ENCODE measurements around the gene MEGF6.

MEGF6 gene

DNA sequence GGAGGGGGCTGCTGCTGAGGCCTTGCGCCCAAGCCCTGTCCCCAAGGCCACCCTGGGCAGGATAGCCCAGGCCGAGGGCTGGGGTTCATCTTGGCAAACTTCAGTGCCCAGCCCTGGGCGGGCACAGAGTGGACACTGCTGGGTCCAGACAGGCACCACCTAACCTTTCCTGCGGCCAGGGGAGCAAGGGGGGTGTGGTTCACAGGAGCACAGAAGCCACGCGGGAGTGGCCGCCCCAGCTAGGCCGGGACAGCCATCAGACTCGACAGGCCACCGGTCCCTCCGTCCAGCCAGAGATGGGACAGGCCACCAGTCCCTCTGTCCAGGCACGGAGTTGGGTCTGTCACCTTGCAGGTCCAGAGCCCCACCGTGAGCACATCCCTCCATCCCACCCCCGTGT is 127.9 kb downstream of the MEGF6 start:
- no peak for DNase-seq (ENCODE audit: low read depth)

DNA sequence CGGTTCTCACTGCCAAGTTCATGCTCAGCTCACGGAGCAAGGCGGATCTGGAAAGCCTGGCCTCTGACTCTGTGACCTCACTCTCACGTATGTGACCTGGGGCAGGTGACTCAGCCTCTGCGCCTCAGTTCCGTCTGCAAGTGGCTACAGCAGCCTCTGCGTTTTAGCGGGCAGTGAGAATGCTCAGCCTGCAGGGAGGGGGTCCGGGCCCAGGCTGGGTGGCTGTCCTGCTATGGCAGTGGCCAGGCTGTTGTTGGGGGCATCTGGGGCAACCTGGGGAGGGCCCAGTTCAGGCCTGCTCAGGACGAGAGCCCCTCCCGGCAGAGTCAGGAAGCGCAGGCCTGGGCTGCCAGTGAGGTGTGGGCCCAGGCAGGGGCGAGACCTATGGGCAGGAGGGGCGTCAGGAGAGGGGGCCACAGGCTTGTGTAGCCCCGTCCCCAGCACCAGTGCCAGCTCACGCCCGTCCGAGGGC is 128.9 kb downstream of the MEGF6 start:
- no peak for DNase-seq (ENCODE audit: low read depth)

DNA sequence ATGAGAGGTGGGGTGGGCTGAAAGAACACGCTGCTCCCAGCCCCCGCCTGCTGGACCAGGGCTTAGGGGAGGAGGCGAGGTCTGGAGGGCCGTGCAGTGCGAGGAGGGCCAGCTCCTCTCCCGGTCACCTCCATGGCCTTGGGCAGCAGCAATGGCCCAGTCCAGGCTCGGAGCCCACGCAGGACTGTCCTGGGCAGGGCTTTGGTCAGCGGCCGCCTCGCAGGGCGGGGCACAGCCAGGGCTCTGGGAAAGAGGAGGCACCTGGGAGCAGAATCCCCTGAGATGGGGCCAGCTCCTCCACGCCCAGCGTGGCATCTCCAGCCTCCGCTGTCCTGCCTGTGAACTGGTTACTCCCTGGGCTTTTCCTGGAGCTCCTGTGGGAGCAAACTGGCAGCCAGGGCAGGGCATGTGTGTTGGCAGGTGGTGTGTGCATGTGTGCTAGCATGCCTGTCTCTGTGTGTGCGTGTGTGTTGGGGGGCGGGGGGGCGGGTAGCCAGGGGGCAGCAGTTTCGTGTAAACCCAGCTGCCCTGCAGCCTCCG is 129.4 kb downstream of the MEGF6 start:
- no peak for DNase-seq (ENCODE audit: low read depth)

GRCh38 chr1:3481046-3481445 is 130.3 kb downstream of the MEGF6 start:
- no peak for DNase-seq (ENCODE audit: low read depth)

DNA sequence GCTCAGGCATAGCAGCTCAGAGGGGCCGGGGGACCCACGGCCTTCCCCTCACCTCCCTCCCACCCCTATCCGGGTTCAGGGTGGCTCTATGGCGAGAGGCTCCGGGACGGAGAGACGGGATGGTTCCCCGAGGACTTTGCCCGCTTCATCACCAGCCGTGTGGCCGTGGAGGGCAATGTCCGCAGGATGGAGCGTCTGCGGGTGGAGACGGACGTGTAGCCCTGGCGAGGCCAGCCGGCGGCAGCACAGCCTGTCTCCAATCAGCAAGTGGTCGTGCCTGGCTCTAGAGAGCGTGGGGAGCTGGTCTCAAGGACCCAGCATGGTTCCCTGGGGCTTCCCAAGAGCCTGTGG is 131.0 kb downstream of the MEGF6 start:
- no peak for DNase-seq (ENCODE audit: low read depth)

DNA sequence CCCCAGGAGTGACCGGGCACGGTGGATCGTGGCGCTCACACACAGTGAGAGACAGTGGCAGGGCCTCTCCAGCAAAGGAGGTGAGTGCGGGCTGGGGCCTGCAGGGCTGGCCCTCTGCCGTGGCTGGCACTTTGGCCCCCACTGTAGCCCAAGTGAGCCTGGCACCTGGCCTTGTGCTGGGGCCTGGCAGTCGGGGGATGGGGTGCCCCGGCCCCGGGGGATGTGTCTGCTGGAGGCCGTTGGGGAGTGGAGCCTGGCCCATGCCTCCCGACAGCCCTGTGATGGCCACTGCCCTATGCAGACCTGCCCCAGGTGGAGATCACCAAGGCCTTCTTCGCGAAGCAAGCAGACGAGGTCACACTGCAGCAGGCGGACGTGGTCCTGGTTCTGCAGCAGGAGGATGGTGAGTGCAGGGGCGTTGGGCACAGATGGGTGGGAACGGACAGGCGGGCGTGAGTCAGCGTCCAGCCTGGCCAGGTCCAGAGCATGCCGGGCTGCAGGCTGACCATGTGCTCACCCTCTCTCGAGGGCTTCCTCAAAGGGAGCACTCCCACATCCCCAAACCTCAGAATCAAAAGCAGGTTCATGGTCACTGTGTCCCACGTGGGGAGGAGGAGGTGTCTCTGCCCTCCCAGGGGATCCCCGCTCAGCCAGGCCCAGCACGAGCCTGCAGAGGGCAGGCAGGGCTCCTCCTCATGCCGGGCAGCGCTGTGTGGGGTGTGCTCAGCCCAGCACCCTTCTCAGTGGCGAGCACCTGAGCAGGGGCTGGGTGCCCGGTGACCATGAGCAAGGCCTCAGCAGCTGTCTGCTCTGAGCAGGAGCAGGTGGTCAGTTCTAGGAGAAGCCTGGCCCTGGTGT is 131.6 kb downstream of the MEGF6 start:
- DNase-seq (ENCODE audit: low read depth) = no peak

- DNase-seq (ENCODE audit: low read depth) = no peak
These were observed 133.1 kb downstream of the MEGF6 start for GRCh38 chr1:3478187-3478586.

DNA sequence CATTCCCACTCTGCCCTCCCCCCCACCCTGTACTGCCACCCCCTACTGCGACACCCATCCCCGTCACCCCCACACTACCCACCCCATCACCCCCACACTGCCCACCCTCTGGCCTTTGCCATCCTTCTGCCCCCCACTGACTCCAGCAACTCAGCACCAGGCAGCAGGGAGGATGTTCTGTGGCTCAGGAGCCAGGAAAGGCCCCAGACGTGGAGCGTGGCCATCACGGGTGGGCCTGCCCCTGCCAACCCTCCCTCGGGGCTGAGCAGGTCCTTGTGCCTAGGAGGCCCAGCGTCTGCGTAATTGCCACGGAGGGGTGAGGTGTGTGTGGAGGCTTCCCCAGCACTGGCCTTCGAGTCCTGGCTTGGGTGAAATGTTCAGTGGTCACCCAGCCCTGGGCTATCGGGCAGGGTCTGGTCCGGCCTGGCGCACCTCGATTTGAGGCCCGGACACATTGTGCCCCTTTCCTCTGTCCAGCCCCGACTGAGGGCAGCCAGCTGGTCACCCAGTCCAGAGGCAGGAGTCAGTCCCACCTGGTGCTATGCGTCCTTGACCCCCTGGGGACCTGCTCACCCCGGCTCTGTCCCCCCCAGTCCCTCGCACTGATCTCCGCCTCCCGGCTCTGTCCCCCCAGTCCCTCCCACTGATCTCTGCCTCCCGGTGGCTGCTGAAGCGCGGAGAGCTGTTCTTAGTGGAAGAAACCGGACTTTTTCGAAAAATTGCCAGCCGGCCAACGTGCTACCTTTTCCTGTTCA is 133.9 kb downstream of the MEGF6 start:
- no peak for DNase-seq (ENCODE audit: low read depth)

DNA sequence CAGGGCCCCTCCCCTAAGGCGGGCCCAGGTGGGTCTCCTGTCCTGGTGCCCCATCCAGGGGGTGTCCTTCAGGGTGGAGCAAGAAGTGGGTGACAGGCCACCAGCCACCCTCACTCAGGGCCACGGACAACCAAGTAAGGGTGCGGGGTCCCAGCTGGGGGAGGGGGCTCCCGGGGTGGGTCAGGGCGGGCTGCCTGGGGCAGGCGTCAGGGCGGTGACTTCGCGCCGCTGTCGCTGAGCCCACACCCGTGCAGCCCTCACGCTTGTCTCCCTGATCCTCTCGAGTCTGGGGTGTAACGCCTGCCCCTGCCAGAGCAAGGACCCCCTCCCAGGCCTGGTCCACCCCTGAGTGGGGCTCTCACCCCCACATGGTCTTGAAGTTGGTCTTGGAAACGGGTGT is 134.6 kb downstream of the MEGF6 start:
- DNase-seq (ENCODE audit: low read depth) = no peak

DNA sequence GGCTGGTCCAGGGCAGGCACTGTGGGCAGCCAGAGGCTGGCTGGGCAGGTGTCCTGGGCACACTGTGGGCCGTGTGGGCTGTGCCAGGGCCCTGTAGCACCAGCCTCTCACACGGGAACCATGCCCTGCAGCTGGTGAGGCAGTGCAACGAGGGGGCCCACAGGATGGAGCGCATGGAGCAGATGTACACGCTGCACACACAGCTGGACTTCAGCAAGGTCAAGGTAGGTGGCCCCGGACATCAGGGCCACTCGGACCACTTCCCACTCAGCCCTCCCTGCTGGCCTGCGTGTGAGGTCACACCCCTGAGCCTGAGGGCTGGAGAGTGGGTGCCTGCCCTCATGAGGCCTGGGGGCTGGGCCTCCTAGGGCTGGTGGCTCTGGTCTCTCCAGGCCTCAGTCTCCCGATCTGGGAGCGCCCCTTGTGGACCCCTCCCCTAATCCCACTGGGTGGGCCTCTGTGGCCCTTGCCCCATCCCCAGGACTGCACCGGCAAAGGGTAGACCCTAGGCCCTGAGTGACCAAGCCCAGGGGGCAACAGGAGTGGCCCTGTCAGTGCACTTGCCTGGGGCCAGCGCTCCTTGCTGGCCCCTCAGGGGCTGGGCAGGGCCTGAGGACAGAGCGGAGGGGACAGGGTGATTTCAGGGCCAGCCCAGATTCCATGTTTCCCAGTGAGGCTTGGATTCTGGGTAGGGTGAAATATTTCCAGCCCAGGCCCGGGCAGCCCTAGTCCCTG is 135.3 kb downstream of the MEGF6 start:
- DNase-seq (ENCODE audit: low read depth) = no peak

GRCh38 chr1:3474421-3474820 is 136.9 kb downstream of the MEGF6 start:
- DNase-seq (ENCODE audit: low read depth) = no peak

- no peak for DNase-seq (ENCODE audit: low read depth)
These were observed 137.3 kb downstream of the MEGF6 start for GRCh38 chr1:3474016-3474415.

- no peak for DNase-seq (ENCODE audit: low read depth)
These were observed 137.9 kb downstream of the MEGF6 start for GRCh38 chr1:3473381-3473844.

- DNase-seq (ENCODE audit: low read depth) = no peak
These were observed 138.4 kb downstream of the MEGF6 start for GRCh38 chr1:3472906-3473305.

DNA sequence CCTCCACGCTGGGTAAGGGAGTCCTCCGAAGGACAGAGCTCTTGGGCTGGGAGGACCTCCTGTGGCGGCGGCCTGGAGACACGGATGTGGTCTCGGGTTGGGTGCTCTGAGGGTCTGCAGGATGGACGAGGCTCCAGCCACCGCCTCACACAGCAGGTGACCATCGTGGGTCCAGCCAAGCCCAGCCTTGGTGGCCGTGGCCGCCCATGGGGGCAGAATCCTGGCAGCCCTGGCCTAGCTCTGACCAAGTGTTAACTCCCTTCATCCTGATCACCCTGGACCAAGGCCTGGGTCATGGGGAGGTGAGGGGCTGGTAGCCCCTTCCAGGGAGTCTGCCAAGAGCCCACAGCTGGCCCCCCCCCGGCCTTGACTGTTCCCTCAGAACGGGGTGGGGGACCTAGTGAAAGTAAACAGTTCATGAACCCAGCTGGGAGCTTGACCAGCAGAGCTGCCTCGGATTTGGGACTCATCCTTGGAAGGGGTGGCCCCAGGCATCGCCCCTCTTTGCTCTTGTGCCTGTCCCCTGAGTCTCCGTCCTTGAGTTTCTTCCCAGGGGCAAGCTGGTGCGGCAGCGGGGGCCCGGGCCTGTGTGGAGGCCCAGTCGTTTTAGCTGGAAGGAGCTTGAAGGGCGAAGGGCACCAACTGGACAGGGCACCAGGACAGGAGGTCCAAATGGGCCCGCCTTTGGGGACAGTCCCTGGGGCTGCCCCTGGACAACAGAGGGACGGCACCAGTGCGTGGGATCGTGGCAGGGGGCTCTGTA is 139.0 kb downstream of the MEGF6 start:
- DNase-seq (ENCODE audit: low read depth) = no peak

- DNase-seq (ENCODE audit: low read depth) = no peak
These were observed 139.8 kb downstream of the MEGF6 start for GRCh38 chr1:3471356-3472087.

DNA sequence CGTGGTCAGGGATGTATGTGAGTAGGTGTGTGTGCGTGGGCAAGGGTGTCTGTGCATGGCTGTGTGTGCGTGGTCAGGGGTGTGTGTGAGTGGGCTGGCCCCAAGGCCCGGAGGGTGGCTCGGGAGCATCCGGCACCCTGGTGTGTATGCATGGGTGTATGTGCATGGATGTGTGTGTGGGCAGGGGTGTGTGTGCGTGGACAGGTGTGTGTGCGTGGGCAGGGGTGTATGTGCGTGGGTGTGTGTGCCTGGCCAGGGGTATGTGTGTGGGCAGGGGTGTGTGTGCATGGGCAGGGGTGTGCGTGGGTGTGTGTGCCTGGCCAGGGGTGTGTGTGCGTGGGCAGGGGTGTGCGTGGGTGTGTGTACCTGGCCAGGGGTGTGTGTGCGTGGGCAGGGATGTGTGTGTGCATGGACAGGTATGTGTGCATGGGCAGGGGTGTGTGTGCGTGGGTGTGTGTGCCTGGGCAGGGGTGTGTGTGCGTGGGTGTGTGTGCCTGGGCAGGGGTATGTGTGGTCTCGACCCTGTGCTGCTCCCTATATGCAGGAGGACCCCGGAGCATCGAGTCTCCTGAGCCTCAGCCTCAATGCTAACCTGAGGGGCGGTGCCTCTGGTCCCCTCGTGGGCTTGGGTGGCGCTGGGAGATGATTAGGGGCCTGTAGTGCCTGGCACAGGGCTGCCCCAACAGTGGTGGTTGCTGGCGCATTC is 140.5 kb downstream of the MEGF6 start:
- no peak for DNase-seq (ENCODE audit: low read depth)

GRCh38 chr1:3469849-3470649 is 141.3 kb downstream of the MEGF6 start:
- no peak for DNase-seq (ENCODE audit: low read depth)

DNA sequence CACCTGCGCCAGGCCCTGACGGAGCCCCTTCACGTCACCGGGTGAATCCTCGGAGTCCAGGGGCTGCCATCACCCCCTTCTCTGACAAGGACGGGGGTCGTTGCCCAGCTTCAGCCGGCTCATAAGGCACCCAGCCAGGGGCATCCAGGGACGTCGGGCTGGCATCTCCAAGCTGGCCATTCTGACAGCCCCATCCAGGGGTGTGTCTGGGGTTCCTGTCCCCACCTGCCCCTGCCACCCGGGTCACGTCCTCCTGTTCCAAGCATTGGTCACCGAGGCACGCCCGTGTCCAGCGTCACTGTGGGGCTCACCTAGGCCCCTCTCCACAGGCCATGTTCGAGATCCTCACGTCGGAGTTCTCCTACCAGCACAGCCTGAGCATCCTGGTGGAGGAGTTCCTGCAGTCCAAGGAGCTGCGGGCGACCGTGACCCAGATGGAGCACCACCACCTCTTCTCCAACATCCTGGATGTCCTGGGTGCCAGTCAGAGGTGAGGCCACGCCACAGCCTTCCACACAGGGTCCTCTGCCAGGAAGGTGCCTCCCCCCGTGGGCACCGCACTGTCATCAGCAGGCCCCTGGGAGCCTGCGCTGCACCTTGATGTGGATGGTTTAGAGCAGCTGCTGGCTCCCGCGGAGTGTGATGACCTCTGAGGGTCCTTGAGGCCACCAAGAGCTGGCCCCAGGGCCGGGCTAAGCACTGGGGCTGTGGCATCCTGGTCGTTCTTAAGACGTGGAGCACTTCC is 142.0 kb downstream of the MEGF6 start:
- DNase-seq (ENCODE audit: low read depth) = no peak

All from stimulated activated CD8-positive, alpha-beta memory T cell treated with anti-CD3 and anti-CD28 coated beads, Interleukin-15, amount 100 ng/mL, for 1 hour (primary cell).